ENCODE data around the gene MFAP2.

DNA sequence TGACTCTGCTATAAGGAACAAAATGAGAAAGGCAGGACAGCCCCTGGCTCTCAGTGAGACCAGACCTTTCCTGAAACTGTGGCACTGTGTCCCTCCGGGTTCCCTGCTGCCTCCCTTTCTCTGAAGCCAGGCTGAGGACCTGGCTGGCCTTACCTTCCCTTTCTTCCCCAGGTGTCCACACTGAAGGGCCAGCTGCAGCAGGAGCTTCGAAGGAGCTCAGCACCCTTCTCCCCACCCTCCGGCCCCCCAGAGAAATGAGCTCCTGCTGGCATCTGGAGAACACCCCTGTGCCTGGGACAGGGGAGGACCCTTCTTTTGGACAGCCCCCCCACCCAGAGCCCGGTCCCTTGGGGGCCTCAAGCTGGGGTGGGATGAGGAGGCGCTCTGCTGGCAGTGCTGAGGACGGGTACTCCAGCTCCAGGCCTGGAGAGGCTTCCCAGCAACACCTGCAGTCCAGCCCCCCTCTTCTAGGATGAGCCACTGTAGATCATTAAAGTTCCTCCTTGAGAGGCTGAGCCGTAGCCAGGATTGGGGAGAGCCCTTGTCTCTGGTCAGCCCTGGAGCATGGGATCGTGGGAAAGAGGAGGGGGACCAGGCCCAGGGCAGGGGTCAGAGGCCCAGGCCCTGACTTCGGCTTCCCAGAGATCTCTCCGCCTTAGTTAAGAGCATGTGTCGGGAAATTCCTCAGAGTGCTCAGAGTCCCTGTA, 8.1 kb downstream of the MFAP2 start:
- no peak for TF ChIP-seq POLR2A (IDR thresholded peaks at IDR 0.05; ENCODE audit: low read depth, low read length)
- no peak for TF ChIP-seq POLR2AphosphoS5 (IDR thresholded peaks at IDR 0.05; ENCODE audit: low read depth, low read length)
- no peak for TF ChIP-seq TAF1 (IDR thresholded peaks at IDR 0.05; ENCODE audit: borderline replicate concordance, low read depth, low read length)
